ENCODE measurements around the gene DIPK1C. TPM values are rescaled to one million over a fixed set of nuclear protein-coding genes. Genes with fewer than 3 reads are reported as not detected.

The DIPK1C gene
- total and polyA plus RNA-seq, 9 of the 15 experiments (the other 6 are each of a cell fraction or from before 2014, with no cell fraction given) = 0.04 to 0.32 (median 0.15) TPM; not detected in 2

- Histone ChIP-seq H3K4me3 (no peak overlapping the region), H3K9me3 (replicated peaks; ENCODE audit: control insufficient read depth, insufficient read depth, low read depth, low read length) (no peaks in the 10 kb centered on the region), H3K36me3 (ENCODE audit: control insufficient read depth, insufficient read depth, low read length) (no peaks in the 10 kb centered on the region), H3K4me1 (replicated peaks in 1 of 2; ENCODE audit: control insufficient read depth in 2 of 2, insufficient read depth in 2 of 2, low read length in 2 of 2) (peaks cover 8 to 17% of the 10 kb centered on the region in 2 experiments; a peak in 4 of 5 replicates), H2AFZ (ENCODE audit: low read depth, low read length) (no peak overlapping the region), H3K4me2 (ENCODE audit: insufficient read depth, low read length) (no peak overlapping the region), H3K27ac (ENCODE audit: extremely low read depth, low read depth, low read length) (no peak overlapping the region), H4K20me1 (replicated peaks; ENCODE audit: control insufficient read depth, insufficient read depth, low read length) (no peaks in the 10 kb centered on the region), H3K27me3 (ENCODE audit: control insufficient read depth in 2 of 2, insufficient read depth in 2 of 2, low read length in 2 of 2) (no peaks in the 10 kb centered on the region), H3K79me2 (ENCODE audit: control insufficient read depth, insufficient read depth, low read length) (no peaks in the 10 kb centered on the region), H3K9ac (ENCODE audit: insufficient read depth in 1 of 2, low read depth in 2 of 2, low read length in 2 of 2) (no peak overlapping the region), H3K9me1 (ENCODE audit: control insufficient read depth, insufficient read depth, low read length) (no peaks in the 10 kb centered on the region)
- no peak for TF ChIP-seq ZNF280A (IDR thresholded peaks at IDR 0.05; ENCODE audit: low read depth, partially characterized antibody)
- peak; percentile 34; the same call in 1 of the 2 replicates for TF ChIP-seq ETV1 (tag; conservative IDR thresholded peaks at IDR 0.05; ENCODE audit: low read depth)
- TF ChIP-seq TAF1 (IDR thresholded peaks at IDR 0.05; ENCODE audit: control insufficient read depth, extremely low read depth, insufficient read depth, low read length, severe bottlenecking) = no peak
- TF ChIP-seq ZBTB1 (CRISPR knock-in tag; IDR thresholded peaks at IDR 0.05; ENCODE audit: borderline replicate concordance, low read depth) = no peak
- no peak for TF ChIP-seq ZNF766 (CRISPR knock-in tag; conservative IDR thresholded peaks at IDR 0.05)
- TF ChIP-seq MECOM (CRISPR knock-in tag; IDR thresholded peaks at IDR 0.05) = no peak
- no peak for TF ChIP-seq MEF2A (IDR thresholded peaks at IDR 0.05; ENCODE audit: control insufficient read depth, low read depth, low read length)
- peak; percentile 55 to 64 (median 61) for TF ChIP-seq CTCF (IDR thresholded peaks at IDR 0.05 in 2 of 3, conservative IDR thresholded peaks at IDR 0.05 in 1 of 3; ENCODE audit: insufficient read depth in 2 of 3, low read depth in 1 of 3, low read length in 3 of 3)
- TF ChIP-seq ZNF707 (CRISPR knock-in tag; conservative IDR thresholded peaks at IDR 0.05) = no peak
- TF ChIP-seq RAD21 (CRISPR knock-in tag; conservative IDR thresholded peaks at IDR 0.05 in 1 of 2, IDR thresholded peaks at IDR 0.05 in 1 of 2) = peak in 1 of 2 experiments; percentile 43; a peak in 2 of 4 replicates
- CTCF ChIA-PET (ENCODE audit: low intra/inter-chr PET ratio) = no interaction called here
- no TSS peak for BruUV-seq (replicated peaks)
- DNase-seq (ENCODE audit: extremely low read depth in 1 of 4, low spot score in 3 of 4) = peak; percentile 38 to 52 (median 50)
- ATAC-seq = peak; percentile 76
- POLR2A ChIA-PET = no interaction called here
- WGBS (ENCODE audit: insufficient coverage, low coverage, missing lambda C conversion rate) = 20% methylated on average over 1 of the region's 6 CpGs
- intact Hi-C loops (cut with micrococcal nuclease) = loop anchor here (5.0 kb wide), 1 partner anchor 124 kb away; no protein-coding TSS in a partner anchor
- no peak for FAIRE-seq
- in situ Hi-C loops (cut with MboI) = no loop called here
Observed at GRCh38 chr18:74476140-74476539, 19.0 kb upstream of the DIPK1C start.
